Common myeloid progenitor, CD34-positive (primary cell): ENCODE measurements around the gene ADAMTS15.

ENCODE experiments used
- CTCF ChIA-PET: fragments of 350-600 bp; sonication (Branson Sonifier 250); formaldehyde crosslinking; loops from one replicate; lab custom pipeline; 2021; ENCODE audit warnings: antibody characterized with exemption; lab: Charles Lee
- POLR2A ChIA-PET: fragments of 350-600 bp; sonication (Branson Sonifier 250); formaldehyde crosslinking; loops from one replicate; lab custom pipeline; 2021; ENCODE audit warnings: antibody characterized with exemption; lab: Charles Lee
- DNase-seq, 3 donors: peaks; one replicate each; pipeline versions ENCODE4 v3.0.0 to v3.0.0-alpha.2; 2013
- H3K27ac ChIP-seq, 2 experiments: 1 replicate in 1 of 2; 2 replicates in 1 of 2; pipeline ENCODE4 v1.7.0; 2013; ENCODE audit warnings: inconsistent platforms in 2 of 2, low read length in 2 of 2, mild to moderate bottlenecking in 2 of 2, low read depth in 1 of 2, moderate library complexity in 1 of 2; ENCODE audit not compliant: severe bottlenecking in 2 of 2, insufficient read depth in 1 of 2, poor library complexity in 1 of 2
- H3K27me3 ChIP-seq, 5 experiments: replicated peaks in 2 of 5; 1 replicate in 3 of 5; 2 replicates in 2 of 5; pipeline versions ENCODE4 v1.6.1 to v1.7.0; 2013; ENCODE audit warnings: low read length in 4 of 5, mild to moderate bottlenecking in 2 of 5, moderate library complexity in 2 of 5, inconsistent platforms in 1 of 5; ENCODE audit not compliant: insufficient read depth in 5 of 5, control insufficient read depth in 4 of 5
- H3K36me3 ChIP-seq, 4 experiments: 1 replicate in 2 of 4; 2 replicates in 2 of 4; pipeline versions ENCODE4 v1.6.1 to v1.7.0; 2013; ENCODE audit warnings: low read length in 3 of 4, control low read depth in 1 of 4, mild to moderate bottlenecking in 1 of 4; ENCODE audit not compliant: control insufficient read depth in 4 of 4, insufficient read depth in 4 of 4
- H3K4me1 ChIP-seq, 4 experiments: 1 replicate in 3 of 4; 2 replicates in 1 of 4; pipeline versions ENCODE4 v1.6.1 to v1.7.1; 2013; ENCODE audit warnings: low read length in 3 of 4, mild to moderate bottlenecking in 3 of 4, control low read depth in 1 of 4, inconsistent platforms in 1 of 4, moderate library complexity in 1 of 4; ENCODE audit not compliant: control insufficient read depth in 4 of 4, insufficient read depth in 4 of 4; ENCODE audit errors: control extremely low read depth in 1 of 4
- H3K4me3 ChIP-seq, 7 experiments: 1 replicate in 4 of 7; 2 replicates in 3 of 7; pipeline versions ENCODE4 v1.5.1 to v1.7.0; 2013; ENCODE audit warnings: mild to moderate bottlenecking in 7 of 7, low read length in 6 of 7, moderate library complexity in 6 of 7, inconsistent platforms in 2 of 7, low read depth in 2 of 7, control low read depth in 1 of 7; ENCODE audit not compliant: insufficient read depth in 4 of 7, control insufficient read depth in 1 of 7; ENCODE audit errors: extremely low read depth in 1 of 7
- H3K9me3 ChIP-seq, 5 experiments: 1 replicate in 4 of 5; 2 replicates in 1 of 5; pipeline versions ENCODE4 v1.6.1 to v1.7.1; 2013; ENCODE audit warnings: low read length in 4 of 5, mild to moderate bottlenecking in 2 of 5, inconsistent platforms in 1 of 5, low read depth in 1 of 5, moderate library complexity in 1 of 5; ENCODE audit not compliant: control insufficient read depth in 4 of 5, insufficient read depth in 2 of 5; ENCODE audit errors: control extremely low read depth in 1 of 5
- WGBS: methylation state at CpG from one replicate; pipeline ENCODE4 v1.1.5; 2013; ENCODE audit not compliant: insufficient coverage; 5-methylcytosine and 5-hydroxymethylcytosine counted together

The ADAMTS15 gene

GRCh38 chr11:130465263-130465662 lies 16.8 kb downstream of the ADAMTS15 start:
- Histone ChIP-seq H3K4me1 (no peaks in the 10 kb centered on the region), H3K36me3 (no peaks in the 10 kb centered on the region), H3K27me3 (peaks cover 0 to 10% (median 0%) of the 10 kb centered on the region in 5 experiments), H3K4me3 (no peak overlapping the region), H3K27ac (no peak overlapping the region), H3K9me3 (no peaks in the 10 kb centered on the region)
- ChIA-PET POLR2A (no interaction called here), CTCF (no interaction called here)
- DNase-seq: no peak
- 93% methylated on average over 5 of the region's 5 CpGs for WGBS

GRCh38 chr11:130467116-130467900 lies 18.9 kb downstream of the ADAMTS15 start:
- Histone ChIP-seq H3K4me1 (no peaks in the 10 kb centered on the region), H3K27me3 (peaks cover 0 to 4% (median 0%) of the 10 kb centered on the region in 5 experiments), H3K9me3 (no peaks in the 10 kb centered on the region), H3K4me3 (no peak overlapping the region), H3K36me3 (no peaks in the 10 kb centered on the region), H3K27ac (no peak overlapping the region)
- ChIA-PET POLR2A (no interaction called here), CTCF (no interaction called here)
- DNase-seq: no peak
- WGBS: 93% methylated on average over 9 of the region's 10 CpGs

GRCh38 chr11:130469181-130469580 lies 20.7 kb downstream of the ADAMTS15 start:
- no peaks in the 10 kb centered on the region for H3K9me3 ChIP-seq
- H3K4me1 ChIP-seq: no peaks in the 10 kb centered on the region
- ChIA-PET POLR2A (no interaction called here), CTCF (no interaction called here)
- no peaks in the 10 kb centered on the region for H3K36me3 ChIP-seq
- WGBS: 100% methylated on average over 1 of the region's 6 CpGs
- H3K27me3 ChIP-seq: no peaks in the 10 kb centered on the region
- H3K4me3 ChIP-seq: no peak overlapping the region
- H3K27ac ChIP-seq: no peak overlapping the region
- no peak for DNase-seq

GRCh38 chr11:130470832-130471706 lies 22.6 kb downstream of the ADAMTS15 start:
- DNase-seq: no peak
- Histone ChIP-seq H3K36me3 (no peaks in the 10 kb centered on the region), H3K27ac (no peak overlapping the region), H3K27me3 (peaks cover 0 to 3% (median 0%) of the 10 kb centered on the region in 5 experiments), H3K4me1 (no peaks in the 10 kb centered on the region), H3K9me3 (no peaks in the 10 kb centered on the region), H3K4me3 (no peak overlapping the region)
- WGBS: 96% methylated on average over 14 of the region's 20 CpGs
- CTCF ChIA-PET: no interaction called here
- POLR2A ChIA-PET: no interaction called here

GRCh38 chr11:130471731-130472433 lies 23.4 kb downstream of the ADAMTS15 start:
- CTCF ChIA-PET: no interaction called here
- H3K36me3 ChIP-seq: no peaks in the 10 kb centered on the region

GRCh38 chr11:130472434-130472961 lies 24.1 kb downstream of the ADAMTS15 start:
- Histone ChIP-seq H3K27ac (no peak overlapping the region), H3K4me1 (no peaks in the 10 kb centered on the region), H3K27me3 (peaks cover 0 to 3% (median 0%) of the 10 kb centered on the region in 5 experiments), H3K4me3 (no peak overlapping the region), H3K9me3 (no peaks in the 10 kb centered on the region), H3K36me3 (no peaks in the 10 kb centered on the region)
- ChIA-PET POLR2A (no interaction called here), CTCF (no interaction called here)
- no peak for DNase-seq
- 92% methylated on average over 4 of the region's 7 CpGs for WGBS

More at GRCh38 chr11:130471731-130472433, 23.4 kb downstream of the ADAMTS15 start:
- no peaks in the 10 kb centered on the region for H3K9me3 ChIP-seq
- 98% methylated on average over 11 of the region's 11 CpGs for WGBS
- no peak for DNase-seq
- H3K4me1 ChIP-seq: no peaks in the 10 kb centered on the region
- H3K27ac ChIP-seq: no peak overlapping the region
- H3K27me3 ChIP-seq: peaks cover 0 to 3% (median 0%) of the 10 kb centered on the region in 5 experiments
- no peak overlapping the region for H3K4me3 ChIP-seq
- POLR2A ChIA-PET: no interaction called here
